GM21390 (cell line): ENCODE measurements around the gene CEACAM5.
"Not testable (repeated sequence)": the region's sequence is repeated elsewhere in the genome, so short reads cannot be mapped to it uniquely, and the experiment has no call there.

Experiments
- ATAC-seq: cut with Tn5 transposase; IDR thresholded peaks from one replicate; pipeline ENCODE4 v1.9.1; 2021; ENCODE audit not compliant: unreplicated experiment

Gene CEACAM5

GRCh38 chr19:41700381-41701195 is 7.8 kb upstream of the CEACAM5 start:
- ATAC-seq = no peak

DNA sequence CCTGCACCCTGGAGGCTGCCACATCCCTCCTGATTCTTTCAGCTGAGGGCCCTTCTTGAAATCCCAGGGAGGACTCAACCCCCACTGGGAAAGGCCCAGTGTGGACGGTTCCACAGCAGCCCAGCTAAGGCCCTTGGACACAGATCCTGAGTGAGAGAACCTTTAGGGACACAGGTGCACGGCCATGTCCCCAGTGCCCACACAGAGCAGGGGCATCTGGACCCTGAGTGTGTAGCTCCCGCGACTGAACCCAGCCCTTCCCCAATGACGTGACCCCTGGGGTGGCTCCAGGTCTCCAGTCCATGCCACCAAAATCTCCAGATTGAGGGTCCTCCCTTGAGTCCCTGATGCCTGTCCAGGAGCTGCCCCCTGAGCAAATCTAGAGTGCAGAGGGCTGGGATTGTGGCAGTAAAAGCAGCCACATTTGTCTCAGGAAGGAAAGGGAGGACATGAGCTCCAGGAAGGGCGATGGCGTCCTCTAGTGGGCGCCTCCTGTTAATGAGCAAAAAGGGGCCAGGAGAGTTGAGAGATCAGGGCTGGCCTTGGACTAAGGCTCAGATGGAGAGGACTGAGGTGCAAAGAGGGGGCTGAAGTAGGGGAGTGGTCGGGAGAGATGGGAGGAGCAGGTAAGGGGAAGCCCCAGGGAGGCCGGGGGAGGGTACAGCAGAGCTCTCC is 6.9 kb upstream of the CEACAM5 start:
- ATAC-seq = no peak

- ATAC-seq = no peak
Observed at GRCh38 chr19:41702171-41702651, 6.2 kb upstream of the CEACAM5 start.

- ATAC-seq = no peak
Observed at GRCh38 chr19:41703602-41704293, 4.7 kb upstream of the CEACAM5 start.

GRCh38 chr19:41705393-41706174 is 2.8 kb upstream of the CEACAM5 start:
- ATAC-seq = no peak

DNA sequence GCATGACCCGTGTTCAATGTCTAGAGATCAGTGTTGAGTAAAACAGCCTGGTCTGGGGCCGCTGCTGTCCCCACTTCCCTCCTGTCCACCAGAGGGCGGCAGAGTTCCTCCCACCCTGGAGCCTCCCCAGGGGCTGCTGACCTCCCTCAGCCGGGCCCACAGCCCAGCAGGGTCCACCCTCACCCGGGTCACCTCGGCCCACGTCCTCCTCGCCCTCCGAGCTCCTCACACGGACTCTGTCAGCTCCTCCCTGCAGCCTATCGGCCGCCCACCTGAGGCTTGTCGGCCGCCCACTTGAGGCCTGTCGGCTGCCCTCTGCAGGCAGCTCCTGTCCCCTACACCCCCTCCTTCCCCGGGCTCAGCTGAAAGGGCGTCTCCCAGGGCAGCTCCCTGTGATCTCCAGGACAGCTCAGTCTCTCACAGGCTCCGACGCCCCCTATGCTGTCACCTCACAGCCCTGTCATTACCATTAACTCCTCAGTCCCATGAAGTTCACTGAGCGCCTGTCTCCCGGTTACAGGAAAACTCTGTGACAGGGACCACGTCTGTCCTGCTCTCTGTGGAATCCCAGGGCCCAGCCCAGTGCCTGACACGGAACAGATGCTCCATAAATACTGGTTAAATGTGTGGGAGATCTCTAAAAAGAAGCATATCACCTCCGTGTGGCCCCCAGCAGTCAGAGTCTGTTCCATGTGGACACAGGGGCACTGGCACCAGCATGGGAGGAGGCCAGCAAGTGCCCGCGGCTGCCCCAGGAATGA is 1.5 kb upstream of the CEACAM5 start:
- ATAC-seq = no peak

GRCh38 chr19:41707502-41707812 is 969 bp upstream of the CEACAM5 start:
- no peak for ATAC-seq

GRCh38 chr19:41707871-41708371 is 505 bp upstream of the CEACAM5 start:
- no peak for ATAC-seq

GRCh38 chr19:41709516-41709915 is 1.1 kb downstream of the CEACAM5 start:
- not testable (repeated sequence) for ATAC-seq

DNA sequence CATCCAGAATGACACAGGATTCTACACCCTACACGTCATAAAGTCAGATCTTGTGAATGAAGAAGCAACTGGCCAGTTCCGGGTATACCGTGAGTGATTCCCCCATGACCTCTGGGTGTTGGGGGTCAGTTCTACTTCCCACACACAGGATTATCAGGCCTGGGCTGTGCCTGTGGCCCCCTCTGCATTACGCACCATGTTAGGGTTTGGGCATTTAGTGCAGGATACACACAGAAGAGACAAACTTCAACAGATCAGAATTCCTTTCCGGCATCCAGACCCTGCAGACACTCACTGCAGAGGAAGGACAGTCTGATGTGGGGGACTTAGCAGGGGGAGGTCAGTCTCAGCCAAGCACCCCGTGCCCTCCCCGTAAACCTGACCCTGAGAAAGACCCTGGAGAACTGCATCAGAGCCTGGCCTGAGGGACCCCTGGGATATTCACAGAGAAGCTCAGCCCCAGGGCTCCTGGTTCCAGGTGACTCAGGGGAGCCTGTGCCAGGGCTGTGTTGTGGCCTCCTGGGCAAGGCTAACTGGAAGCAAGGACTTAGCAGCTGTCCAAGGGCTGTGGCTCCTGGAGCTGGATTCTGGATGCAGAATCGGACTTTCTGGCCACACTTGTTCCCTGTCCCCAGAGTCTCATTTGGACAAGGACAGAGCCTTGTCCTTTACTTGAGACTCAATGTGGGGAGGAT is 1.7 kb downstream of the CEACAM5 start:
- no peak for ATAC-seq

- ATAC-seq = no peak
Observed at GRCh38 chr19:41711376-41712261, 3.2 kb downstream of the CEACAM5 start.

- ATAC-seq = no peak
Observed at GRCh38 chr19:41714598-41714997, 6.2 kb downstream of the CEACAM5 start.

DNA sequence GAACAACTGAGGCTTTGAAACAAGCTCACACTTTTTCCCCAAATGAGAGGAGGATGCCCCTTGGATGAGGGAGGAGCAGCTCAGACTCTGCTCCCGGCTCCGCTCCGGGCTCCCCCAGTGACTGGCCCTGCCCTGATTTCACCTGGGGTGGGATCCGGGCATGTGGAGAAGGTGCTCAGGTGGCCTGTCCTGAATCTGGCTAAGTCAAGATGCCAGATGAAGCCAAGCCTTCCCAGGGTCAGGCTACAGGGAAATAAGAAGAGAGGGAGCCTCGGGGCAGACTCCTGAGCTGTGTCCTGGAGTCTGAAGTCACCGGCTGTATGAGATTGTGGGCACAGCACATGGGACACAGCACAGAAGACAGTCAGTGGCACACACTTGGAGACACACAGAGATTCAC is 10.3 kb downstream of the CEACAM5 start:
- no peak for ATAC-seq

GRCh38 chr19:41720103-41720502 is 11.7 kb downstream of the CEACAM5 start:
- ATAC-seq = no peak

DNA sequence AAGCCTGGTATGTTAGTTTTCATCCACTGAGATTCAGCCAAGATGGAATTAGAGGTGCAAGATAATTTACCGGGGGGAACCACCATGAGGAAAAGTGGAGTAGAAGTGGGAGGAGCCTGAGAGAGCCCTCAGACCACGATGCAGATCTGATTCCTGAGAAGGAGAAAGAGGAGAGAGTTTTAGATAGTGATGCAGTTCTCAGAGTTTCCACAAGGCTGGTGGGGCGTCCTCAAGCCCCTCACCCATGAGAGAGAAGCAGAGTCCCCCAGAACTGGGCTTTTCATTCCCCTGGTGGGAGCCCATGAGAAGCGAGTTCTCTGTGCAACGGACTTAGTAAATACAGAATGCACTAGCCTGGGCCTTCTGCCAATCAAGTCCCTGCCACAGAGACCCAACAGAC is 18.1 kb downstream of the CEACAM5 start:
- no peak for ATAC-seq

GRCh38 chr19:41734156-41734555 is 25.7 kb downstream of the CEACAM5 start:
- no peak for ATAC-seq

- ATAC-seq = no peak
Observed at GRCh38 chr19:41734585-41734984, 26.2 kb downstream of the CEACAM5 start.

DNA sequence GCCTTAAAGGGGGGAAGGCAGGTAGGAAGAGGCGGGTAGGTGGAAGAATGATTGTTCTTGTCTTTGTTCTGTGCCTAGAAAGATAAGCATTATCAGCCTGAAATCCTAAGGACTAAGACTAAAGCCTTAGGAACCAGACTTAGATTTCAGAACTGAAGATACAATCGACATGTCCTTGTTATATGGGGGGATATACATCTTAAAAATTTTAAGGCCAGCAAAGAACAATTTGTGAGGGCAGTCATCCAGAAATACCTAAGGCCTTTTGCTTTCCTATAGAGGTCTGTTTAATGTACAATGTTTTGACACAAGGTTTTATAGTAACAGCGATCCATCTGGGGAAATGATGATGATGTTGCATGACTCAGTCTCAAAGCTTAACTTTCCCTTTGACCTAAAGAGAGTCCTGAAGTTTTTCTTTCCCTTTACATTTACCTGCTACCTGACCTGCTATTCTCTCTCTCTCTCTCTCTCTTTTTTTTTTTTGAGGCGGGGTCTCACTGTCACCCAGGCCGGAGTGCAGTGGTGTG is 26.7 kb downstream of the CEACAM5 start:
- no peak for ATAC-seq
